Suprapubic skin (tissue), 4 donors: Measurements from ENCODE around the gene DBNDD1. TPM values are rescaled to one million over a fixed set of nuclear protein-coding genes. Genes with fewer than 3 reads are reported as not detected.
A peak's percentile ranks its signal among the peaks of the same experiment; 100 is the strongest.

Experiments
- DNase-seq, 2 donors: peaks; one replicate each; pipeline ENCODE4 v3.0.0-alpha.2; 2019; ENCODE audit warnings: low spot score in 2 of 2
- H3K27ac ChIP-seq: fragments of 200-600 bp; sonication (generic); one replicate; pipeline ENCODE4 v1.5.1; 2019
- H3K27me3 ChIP-seq: fragments of 200-600 bp; sonication (generic); one replicate; pipeline ENCODE4 v1.5.1; 2019
- H3K36me3 ChIP-seq: fragments of 200-600 bp; sonication (generic); one replicate; pipeline ENCODE4 v1.5.1; 2019
- H3K4me1 ChIP-seq: fragments of 200-600 bp; sonication (generic); one replicate; pipeline ENCODE4 v1.5.1; 2019
- H3K4me3 ChIP-seq: fragments of 200-600 bp; sonication (generic); one replicate; pipeline ENCODE4 v1.5.1; 2019; ENCODE audit warnings: mild to moderate bottlenecking
- H3K9me3 ChIP-seq: fragments of 200-600 bp; sonication (generic); one replicate; pipeline ENCODE4 v1.5.1; 2019
- EP300 ChIP-seq: sonication (generic); formaldehyde crosslinking; IDR thresholded peaks from one replicate; pipeline ENCODE4 v1.6.1; 2017; ENCODE audit warnings: antibody characterized with exemption
- POLR2A ChIP-seq, 2 donors: fragments of 450-650 bp; IDR thresholded peaks; one replicate each; pipeline ENCODE4 v1.6.1; 2017; ENCODE audit warnings: antibody characterized with exemption in 2 of 2, mild to moderate bottlenecking in 2 of 2, moderate library complexity in 2 of 2
- POLR2AphosphoS5 ChIP-seq, 3 donors: sonication (generic); formaldehyde crosslinking; IDR thresholded peaks; one replicate each; pipeline ENCODE4 v1.6.1; 2017; ENCODE audit warnings: antibody characterized with exemption in 3 of 3
- WGBS: methylation state at CpG from one replicate; pipeline ENCODE4 v1.1.5; 2018; 5-methylcytosine and 5-hydroxymethylcytosine counted together
- total RNA-seq, 4 donors: library from RNA; depleted of rRNA; stranded (reverse); fragments of >200 nt; gene quantifications; one replicate each; pipeline ENCODE4 v1.1.0, GENCODE V29; 2016
- TF ChIP-seq, protein P1 (sequence below), 2 donors: fragments of 200-600 bp in 1 of 2; fragments of 450-650 bp in 1 of 2; sonication (generic) in 1 of 2; IDR thresholded peaks; one replicate each; pipeline ENCODE4 v1.5.1; 2016 to 2019; ENCODE audit warnings: antibody characterized with exemption in 2 of 2, mild to moderate bottlenecking in 1 of 2, moderate library complexity in 1 of 2

Gene DBNDD1
- total RNA-seq, 4 donors from 2014 or later = 1.2 to 7.5 (median 4.5) TPM

GRCh38 chr16:90047714-90048346 lies 28.6 kb upstream of the DBNDD1 start:
- H3K4me3 ChIP-seq = peak overlapping the region; percentile 50
- no peaks in the 10 kb centered on the region for H3K36me3 ChIP-seq
- 22% methylated on average over 9 of the region's 59 CpGs for WGBS
- H3K27ac ChIP-seq = no peak overlapping the region
- no peak for DNase-seq
- TF ChIP-seq POLR2AphosphoS5 (IDR thresholded peaks at IDR 0.05) = no peak
- TF ChIP-seq POLR2A (IDR thresholded peaks at IDR 0.05) = no peak
- TF ChIP-seq, protein P1, sequence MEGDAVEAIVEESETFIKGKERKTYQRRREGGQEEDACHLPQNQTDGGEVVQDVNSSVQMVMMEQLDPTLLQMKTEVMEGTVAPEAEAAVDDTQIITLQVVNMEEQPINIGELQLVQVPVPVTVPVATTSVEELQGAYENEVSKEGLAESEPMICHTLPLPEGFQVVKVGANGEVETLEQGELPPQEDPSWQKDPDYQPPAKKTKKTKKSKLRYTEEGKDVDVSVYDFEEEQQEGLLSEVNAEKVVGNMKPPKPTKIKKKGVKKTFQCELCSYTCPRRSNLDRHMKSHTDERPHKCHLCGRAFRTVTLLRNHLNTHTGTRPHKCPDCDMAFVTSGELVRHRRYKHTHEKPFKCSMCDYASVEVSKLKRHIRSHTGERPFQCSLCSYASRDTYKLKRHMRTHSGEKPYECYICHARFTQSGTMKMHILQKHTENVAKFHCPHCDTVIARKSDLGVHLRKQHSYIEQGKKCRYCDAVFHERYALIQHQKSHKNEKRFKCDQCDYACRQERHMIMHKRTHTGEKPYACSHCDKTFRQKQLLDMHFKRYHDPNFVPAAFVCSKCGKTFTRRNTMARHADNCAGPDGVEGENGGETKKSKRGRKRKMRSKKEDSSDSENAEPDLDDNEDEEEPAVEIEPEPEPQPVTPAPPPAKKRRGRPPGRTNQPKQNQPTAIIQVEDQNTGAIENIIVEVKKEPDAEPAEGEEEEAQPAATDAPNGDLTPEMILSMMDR (IDR thresholded peaks at IDR 0.05) = no peak
- no peak for TF ChIP-seq EP300
- peaks cover 7% of the 10 kb centered on the region for H3K27me3 ChIP-seq
- no peaks in the 10 kb centered on the region for H3K9me3 ChIP-seq
- peaks cover 33% of the 10 kb centered on the region for H3K4me1 ChIP-seq

DNA sequence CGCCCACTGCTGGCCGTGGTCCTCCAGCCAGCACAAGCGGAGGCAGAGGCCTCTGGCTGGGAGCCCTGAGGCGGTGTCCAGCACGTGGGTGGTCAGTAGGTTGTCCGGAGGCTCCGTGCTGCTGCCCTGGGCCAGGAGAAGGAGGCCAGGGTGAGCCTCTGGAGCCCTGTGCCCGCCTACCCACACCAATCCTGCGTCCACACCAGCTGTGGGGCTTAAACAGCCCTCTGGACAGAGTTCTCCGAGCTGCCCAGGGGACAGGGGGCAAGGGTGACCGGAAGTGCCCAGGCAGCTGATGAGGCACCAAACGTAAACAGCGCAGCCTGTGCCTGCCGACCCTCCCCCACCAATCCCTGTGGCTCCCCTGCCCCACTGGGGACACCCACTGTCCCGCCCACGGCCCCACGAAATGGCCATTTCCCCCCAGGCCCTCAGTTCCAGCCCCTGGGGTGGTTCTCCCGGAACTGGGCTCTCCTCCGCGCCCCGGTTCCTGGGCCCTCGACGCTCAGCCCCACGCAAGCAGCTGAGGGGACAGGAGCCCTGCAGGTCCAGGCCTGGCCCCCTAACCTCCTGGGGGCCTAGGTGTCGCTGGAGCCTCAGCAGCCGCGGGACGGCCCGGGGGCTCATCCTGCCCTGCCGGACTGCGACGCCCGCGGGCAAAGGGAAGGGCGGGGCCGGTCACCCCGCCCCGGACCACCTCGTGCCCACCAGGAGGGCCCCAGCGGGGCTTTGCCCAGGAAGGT lies 27.9 kb upstream of the DBNDD1 start:
- H3K36me3 ChIP-seq = no peaks in the 10 kb centered on the region
- TF ChIP-seq, protein P1 (IDR thresholded peaks at IDR 0.05) = no peak
- no peak for TF ChIP-seq POLR2AphosphoS5 (IDR thresholded peaks at IDR 0.05)
- TF ChIP-seq EP300 = no peak
- no peak for TF ChIP-seq POLR2A (IDR thresholded peaks at IDR 0.05)
- no peaks in the 10 kb centered on the region for H3K9me3 ChIP-seq
- WGBS = no CpG with 5 or more reads among the region's 40 CpGs
- no peak overlapping the region for H3K27ac ChIP-seq
- peaks cover 7% of the 10 kb centered on the region for H3K27me3 ChIP-seq
- H3K4me3 ChIP-seq = peak overlapping the region; percentile 50
- peaks cover 33% of the 10 kb centered on the region for H3K4me1 ChIP-seq
- DNase-seq = no peak

DNA sequence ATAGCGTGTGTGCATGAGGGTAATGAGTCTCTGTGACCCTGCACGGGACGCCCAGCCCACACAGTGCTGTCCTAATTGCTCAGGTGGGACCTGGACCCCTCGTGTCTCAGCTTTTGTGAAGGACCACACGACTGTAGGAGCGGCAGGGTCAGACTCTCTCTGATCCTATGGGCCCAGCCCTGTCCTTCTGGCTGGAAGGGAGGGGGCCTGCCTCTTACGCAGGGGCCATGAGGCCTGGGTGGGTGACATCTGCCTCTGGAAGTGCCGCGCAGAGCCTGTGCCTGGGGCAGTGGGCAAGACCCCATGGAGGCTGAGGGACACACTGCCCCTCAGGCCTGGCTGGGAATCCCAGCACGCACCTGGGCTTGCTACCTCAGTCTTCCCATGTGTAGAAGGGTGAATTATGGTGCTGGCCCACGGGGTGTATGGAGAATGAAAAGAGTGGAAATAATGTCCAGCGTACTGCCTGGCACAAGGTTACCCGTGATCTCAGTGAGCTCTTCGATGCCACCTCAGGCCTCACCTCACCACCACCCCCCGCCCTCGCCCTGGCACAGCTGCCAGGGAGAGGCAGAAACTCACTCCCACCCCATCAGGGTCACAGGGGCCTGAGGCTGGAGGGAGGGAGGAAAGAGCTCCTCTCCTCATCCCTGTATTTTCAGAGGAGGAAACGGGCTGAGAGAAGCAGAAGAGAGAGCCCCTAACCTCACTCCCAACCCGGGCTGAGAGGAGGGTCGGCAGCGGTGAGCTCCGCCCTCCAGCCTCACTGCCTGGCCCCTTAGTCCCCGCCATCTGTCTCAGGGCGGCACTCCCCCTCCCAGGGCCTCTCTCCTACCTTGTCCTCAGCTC lies 27.1 kb upstream of the DBNDD1 start:
- no peaks in the 10 kb centered on the region for H3K9me3 ChIP-seq
- peak overlapping the region; percentile 50 for H3K4me3 ChIP-seq
- peaks cover 33% of the 10 kb centered on the region for H3K4me1 ChIP-seq
- no peaks in the 10 kb centered on the region for H3K36me3 ChIP-seq
- no peak for DNase-seq
- H3K27ac ChIP-seq = no peak overlapping the region
- peaks cover 7% of the 10 kb centered on the region for H3K27me3 ChIP-seq
- WGBS = 34% methylated on average over 17 of the region's 23 CpGs
- no peak for TF ChIP-seq POLR2A (IDR thresholded peaks at IDR 0.05)

- TF ChIP-seq POLR2AphosphoS5 (IDR thresholded peaks at IDR 0.05) = no peak
- no peak for TF ChIP-seq EP300
- TF ChIP-seq, protein P1 (IDR thresholded peaks at IDR 0.05) = no peak
- TF ChIP-seq POLR2A (IDR thresholded peaks at IDR 0.05) = no peak
- H3K9me3 ChIP-seq = no peaks in the 10 kb centered on the region
- 50% methylated on average over 4 of the region's 7 CpGs for WGBS
- peaks cover 7% of the 10 kb centered on the region for H3K27me3 ChIP-seq
- H3K4me3 ChIP-seq = no peak overlapping the region
- no peak for DNase-seq
- no peak overlapping the region for H3K27ac ChIP-seq
- H3K36me3 ChIP-seq = peaks cover 15% of the 10 kb centered on the region
- H3K4me1 ChIP-seq = peaks cover 33% of the 10 kb centered on the region
Observed at GRCh38 chr16:90044111-90044551, 24.9 kb upstream of the DBNDD1 start.

DNA sequence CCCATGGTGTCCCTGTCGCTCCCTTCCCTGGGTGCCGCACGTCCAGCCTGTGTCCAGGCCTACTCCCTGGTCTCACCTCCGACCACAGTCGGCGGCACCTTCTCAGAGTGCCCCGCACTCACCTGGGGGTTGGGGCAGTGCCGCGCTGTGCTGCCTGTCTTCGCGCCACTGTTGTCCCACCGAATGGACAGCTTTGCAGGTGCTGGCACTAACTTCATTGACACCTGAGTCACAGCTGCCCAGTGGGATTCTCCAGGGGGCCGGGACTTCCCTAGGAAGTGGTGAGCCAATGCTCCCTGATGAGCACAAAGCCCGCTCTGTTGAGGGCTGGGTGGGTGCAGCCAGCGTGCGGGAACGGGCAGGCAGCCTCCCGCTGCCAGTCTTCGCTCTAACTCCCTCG lies 24.3 kb upstream of the DBNDD1 start:
- H3K27me3 ChIP-seq = peaks cover 7% of the 10 kb centered on the region
- H3K4me3 ChIP-seq = no peak overlapping the region
- DNase-seq = no peak
- H3K4me1 ChIP-seq = peaks cover 33% of the 10 kb centered on the region
- no peaks in the 10 kb centered on the region for H3K9me3 ChIP-seq
- WGBS = 78% methylated on average over 18 of the region's 20 CpGs
- peak overlapping the region; percentile 1 for H3K27ac ChIP-seq
- TF ChIP-seq POLR2AphosphoS5 (IDR thresholded peaks at IDR 0.05) (no peak), POLR2A (IDR thresholded peaks at IDR 0.05) (no peak), EP300 (no peak)
- TF ChIP-seq, protein P1 (IDR thresholded peaks at IDR 0.05) = no peak
- peaks cover 17% of the 10 kb centered on the region for H3K36me3 ChIP-seq
